ENCODE results near the gene THUMPD2.
"Not testable (repeated sequence)": the region's sequence is repeated elsewhere in the genome, so short reads cannot be mapped to it uniquely, and the experiment has no call there.

Gene THUMPD2, protein sequence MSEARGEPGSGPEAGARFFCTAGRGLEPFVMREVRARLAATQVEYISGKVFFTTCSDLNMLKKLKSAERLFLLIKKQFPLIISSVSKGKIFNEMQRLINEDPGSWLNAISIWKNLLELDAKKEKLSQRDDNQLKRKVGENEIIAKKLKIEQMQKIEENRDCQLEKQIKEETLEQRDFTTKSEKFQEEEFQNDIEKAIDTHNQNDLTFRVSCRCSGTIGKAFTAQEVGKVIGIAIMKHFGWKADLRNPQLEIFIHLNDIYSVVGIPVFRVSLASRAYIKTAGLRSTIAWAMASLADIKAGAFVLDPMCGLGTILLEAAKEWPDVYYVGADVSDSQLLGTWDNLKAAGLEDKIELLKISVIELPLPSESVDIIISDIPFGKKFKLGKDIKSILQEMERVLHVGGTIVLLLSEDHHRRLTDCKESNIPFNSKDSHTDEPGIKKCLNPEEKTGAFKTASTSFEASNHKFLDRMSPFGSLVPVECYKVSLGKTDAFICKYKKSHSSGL

DNA sequence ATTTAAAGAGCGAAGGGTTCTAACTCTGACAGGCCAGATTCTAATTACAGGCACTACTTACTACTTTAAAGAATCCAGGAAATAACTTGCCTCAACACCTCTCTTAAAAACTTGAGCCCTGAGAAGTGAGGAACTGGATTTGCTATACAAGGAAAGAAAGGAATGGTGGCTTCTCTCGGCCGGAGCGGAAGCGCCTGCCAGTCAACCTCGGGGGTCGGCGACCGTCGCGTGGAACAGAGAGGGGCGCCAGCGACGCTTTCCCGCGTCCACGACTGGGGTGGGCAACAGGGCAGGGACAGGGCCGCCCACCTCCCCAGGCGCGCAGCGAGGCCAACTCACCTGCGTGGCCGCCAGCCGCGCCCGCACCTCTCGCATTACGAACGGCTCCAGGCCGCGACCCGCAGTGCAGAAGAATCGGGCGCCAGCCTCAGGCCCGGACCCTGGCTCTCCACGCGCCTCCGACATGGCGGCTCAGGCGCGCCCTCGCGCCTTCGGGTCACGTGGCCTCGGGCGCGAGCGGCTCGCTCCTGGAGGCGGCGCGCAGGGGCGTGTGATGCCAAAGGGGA is at the start of gene THUMPD2:
TSS of gene THUMPD2 (minus strand) at position 484 of the 566 bp plus-strand sequence. CDS start at position 465, 19 bp downstream.
- peak; percentile 92 for DNase-seq

DNA sequence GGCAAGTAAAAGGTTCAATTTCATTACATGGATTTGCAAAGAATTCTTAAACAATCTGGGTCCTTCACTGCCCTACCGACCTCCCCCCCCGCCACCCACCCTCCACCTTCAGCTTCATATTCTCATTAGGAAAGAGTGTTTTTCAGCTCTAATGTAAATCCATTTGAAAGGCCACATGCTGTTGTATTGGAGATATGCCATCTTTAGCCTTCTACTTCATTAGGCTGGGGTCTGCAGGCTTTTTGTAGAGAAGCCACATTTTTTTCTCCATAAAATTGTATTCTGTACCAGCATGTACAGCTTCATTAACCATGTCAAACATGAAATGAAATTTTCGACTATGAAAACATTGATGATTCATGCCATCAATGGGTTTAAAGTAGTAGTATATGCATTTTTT is 42.8 kb upstream of the THUMPD2 start:
- no peak for DNase-seq

DNA sequence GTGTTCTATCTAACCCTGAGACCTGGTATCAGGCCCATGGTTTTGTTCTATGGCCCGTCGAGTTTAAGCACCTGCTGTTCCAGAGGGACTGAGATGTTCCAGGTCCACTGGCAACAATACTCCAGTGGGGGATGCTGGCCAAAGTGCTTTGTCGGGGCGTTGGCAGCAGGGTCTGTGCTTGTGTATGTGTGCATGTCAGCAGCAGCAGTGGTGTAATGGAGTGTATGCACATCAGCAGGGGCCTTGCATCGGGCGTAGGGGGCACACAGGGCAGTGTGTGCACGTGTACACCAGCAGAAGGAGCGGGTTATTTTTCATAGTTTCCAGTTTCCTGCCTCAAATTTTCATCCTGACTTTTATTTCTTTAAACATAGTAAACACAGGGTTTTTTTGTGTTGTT is 37.8 kb upstream of the THUMPD2 start:
- DNase-seq = no peak

- no peak for DNase-seq
Observed at GRCh38 chr2:39816428-39816827, 37.4 kb upstream of the THUMPD2 start.

GRCh38 chr2:39805936-39806608 is 27.0 kb upstream of the THUMPD2 start:
- no peak for DNase-seq

DNA sequence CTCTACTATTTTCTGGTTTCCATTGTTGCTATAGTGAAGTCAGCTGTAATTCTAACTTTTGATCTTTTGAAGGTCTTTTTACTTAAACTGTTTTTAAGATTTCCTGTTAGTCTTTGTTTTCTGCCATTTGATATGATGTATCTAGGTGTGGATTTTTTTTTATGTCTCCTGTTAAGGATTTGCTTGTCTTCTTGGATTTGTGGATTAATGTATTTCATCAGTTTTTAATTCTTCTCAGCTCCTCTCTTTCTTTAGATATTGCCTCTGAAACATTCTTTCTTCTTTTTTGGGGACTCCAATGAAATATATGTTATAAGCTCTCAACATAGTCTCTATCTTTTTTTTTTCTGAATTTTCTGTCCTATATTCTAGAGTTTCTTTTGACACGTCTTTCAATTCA is 24.8 kb upstream of the THUMPD2 start:
- DNase-seq = no peak

DNA sequence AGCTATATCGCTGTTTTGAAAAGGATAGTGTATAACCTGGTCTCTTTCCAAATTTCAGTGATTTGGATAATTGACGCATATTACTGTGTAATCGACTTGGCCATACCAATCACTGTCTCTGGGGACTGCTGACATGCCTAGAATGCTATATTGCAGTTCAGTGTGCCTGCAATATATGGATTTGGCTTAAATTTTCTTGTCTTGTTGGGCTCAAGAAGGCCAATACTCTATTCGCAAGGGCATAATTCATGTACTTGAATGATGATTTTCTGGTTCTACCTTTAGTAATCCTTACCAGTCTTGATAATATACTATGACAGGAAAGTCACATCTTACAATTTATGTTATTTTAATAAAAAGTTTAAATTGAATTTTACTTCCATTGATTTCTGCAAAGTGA is 21.7 kb upstream of the THUMPD2 start:
- no peak for DNase-seq

DNA sequence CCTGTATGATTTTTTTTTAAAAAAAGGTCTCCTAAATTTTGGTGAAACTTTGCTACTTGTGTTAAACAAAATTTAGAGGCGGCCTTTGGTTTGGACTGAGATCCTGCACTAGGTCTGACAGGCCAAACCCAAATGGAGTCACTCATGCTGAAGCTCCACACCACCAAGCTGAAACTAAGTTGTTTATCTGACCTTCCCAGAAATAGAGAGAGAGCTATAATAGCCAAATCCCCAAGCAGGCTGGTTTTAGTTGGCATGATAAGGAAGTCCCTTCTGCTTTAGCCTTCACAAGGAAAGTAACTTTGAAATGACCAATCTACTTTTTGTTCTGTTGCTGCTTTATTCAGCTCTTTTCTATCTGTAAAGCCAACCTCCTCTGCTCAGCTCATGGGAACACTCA is 17.1 kb upstream of the THUMPD2 start:
- peak; percentile 71 for DNase-seq

GRCh38 chr2:39790216-39790818 is 11.3 kb upstream of the THUMPD2 start:
- DNase-seq = not testable (repeated sequence)

- no peak for DNase-seq
Observed at GRCh38 chr2:39787950-39788349, 8.9 kb upstream of the THUMPD2 start.

- peak; percentile 48 for DNase-seq
Observed at GRCh38 chr2:39786761-39787522, 7.9 kb upstream of the THUMPD2 start.

DNA sequence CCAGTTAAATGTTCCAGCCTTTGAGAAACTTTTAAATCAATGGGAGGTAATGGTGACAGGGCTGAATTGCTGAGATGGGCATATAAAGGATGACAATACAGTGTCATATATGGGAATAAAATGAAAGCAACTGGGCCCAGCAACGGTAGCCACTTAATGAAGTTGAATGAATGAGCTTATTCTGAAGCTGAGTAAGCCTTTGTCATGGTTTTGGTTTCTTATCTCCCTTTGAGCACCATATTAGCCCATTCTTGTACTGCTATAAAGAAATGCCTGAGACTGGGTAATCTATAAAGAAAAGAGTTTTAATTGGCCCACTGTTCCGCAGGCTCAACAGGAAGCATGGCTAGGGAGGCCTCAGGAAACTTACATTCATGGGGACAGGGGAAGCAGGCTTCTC is 3.5 kb upstream of the THUMPD2 start:
- DNase-seq = peak; percentile 46

DNA sequence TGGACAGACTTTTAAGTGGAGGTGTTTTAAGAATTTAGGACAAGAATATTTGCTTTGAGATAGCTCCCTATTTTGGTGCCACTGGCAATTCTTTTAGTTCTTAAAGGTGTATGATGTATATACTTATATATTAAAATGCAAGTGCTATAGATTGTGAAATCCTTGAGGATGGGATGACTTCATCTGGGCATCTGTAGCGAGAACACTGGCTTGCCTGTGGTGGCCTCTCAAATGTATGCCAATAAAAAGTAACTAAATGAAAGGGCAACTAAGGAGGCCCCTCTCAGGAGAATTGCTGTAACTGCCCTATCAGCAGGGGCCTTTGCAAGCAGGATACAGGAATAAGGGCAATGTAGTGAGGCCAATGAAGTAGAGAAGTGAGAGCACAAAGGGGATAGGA is 2.6 kb upstream of the THUMPD2 start:
- DNase-seq = peak; percentile 22

- peak; percentile 80 for DNase-seq
Observed at GRCh38 chr2:39780825-39781600, 2.0 kb upstream of the THUMPD2 start.

DNA sequence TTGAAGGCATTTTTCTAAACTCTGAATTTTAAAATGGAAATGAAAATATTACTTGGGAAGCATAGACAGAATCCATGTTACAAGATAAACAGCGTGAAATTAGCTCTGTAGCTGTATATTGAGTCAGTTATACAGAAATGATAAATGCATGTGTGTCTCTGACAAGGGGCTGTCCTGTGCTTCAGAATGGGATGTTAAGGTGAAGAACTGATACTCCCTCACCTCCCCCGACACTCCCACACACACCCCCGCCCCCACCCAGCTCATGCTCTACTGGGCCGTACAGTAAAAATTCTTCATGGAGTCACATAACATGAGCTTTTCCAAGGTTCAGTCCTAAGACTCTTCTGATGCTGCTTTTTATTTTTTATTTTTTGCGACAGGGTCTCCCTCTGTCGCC is 869 bp upstream of the THUMPD2 start:
- DNase-seq = no peak

DNA sequence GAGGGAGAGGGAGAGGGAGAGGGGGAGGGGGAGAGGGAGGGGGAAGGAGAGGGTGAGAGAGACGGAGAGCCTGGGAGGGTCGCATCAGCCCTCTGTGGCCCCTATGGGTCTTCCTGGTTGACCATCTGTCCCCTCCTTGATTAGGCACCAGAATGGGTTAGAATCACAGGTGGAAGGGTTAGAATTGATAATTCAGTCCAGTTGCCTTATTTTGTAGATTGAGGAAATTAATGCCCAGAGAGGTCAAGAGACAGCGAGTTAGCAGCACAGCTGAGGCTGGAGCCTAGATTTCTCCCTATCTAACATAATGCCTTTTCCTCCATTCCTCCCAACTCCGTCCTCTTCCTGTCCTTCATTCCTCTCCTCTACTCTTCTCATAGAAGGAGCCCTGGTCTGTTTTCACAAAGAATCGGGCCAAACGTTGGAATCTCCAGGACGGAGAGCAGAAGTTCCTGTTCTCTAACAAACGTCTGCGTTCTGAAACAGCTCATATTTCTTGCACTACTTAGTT is 338 bp upstream of the THUMPD2 start:
- DNase-seq = peak; percentile 26

DNA sequence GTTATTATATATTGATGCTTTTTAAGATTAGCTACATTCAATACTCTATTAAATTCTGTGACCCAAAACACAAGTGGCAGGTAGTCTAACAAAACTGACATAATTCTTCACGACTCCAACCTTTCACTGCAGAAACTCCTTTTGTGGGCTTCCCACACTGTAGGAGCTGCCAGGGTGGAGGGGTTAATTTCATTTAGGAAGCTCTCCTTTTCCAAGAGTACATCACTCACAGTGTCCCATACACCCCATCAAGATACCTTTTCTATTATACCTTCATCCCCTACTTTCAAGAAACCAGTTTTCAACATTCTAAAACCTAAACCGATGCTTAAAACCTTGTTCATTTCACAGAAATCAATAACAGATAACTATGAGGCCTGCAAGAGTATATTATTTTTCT is 825 bp downstream of the THUMPD2 start:
- DNase-seq = peak; percentile 27

DNA sequence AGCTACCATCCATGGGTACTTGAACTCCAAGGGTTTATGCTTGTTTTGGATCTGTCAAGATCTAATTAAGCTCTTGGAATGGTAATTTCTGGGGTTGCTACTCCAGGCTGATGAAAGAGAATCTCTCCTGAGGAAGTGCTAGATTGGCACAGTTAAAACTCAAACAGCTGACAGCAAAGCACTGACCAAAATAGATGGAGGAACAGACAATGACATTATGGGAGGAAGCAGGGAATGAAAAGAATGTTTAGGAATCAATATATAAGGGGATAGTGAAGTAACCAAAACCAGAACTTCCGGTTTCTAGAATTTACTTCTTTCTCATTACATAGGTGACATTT is 6.3 kb downstream of the THUMPD2 start:
- DNase-seq = no peak

GRCh38 chr2:39772086-39772811 is 6.8 kb downstream of the THUMPD2 start:
- no peak for DNase-seq

DNA sequence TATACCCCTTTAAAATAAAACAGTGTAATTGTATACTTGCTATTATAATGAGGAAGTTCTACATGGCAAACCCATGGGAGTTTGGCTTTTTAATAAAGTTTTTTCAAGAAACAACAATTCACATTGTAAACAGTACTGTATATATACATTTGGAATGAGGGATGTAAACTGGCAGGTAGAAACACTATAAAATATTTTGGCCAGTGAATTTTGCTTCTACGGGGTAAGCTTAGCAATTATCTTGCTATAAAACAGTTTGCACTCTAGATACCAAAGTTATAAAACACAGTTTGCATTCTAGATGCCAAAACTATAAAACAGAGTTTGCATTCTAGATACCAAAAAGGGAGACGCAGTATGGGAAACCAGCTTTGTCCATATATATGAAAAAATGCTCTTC is 16.6 kb downstream of the THUMPD2 start:
- DNase-seq = no peak

- no peak for DNase-seq
Observed at GRCh38 chr2:39757156-39757555, 21.9 kb downstream of the THUMPD2 start.
